Islet precursor cell (in vitro differentiated cells): ENCODE measurements around the gene GALM.
"Not testable (repeated sequence)": the region's sequence is repeated elsewhere in the genome, so short reads cannot be mapped to it uniquely, and the experiment has no call there.

Source experiments
- DNase-seq: peaks from one replicate; pipeline ENCODE4 v3.0.0-alpha.2; 2018

Gene GALM

GRCh38 chr2:38650012-38650411 lies 15.9 kb upstream of the GALM start:
- DNase-seq, result no peak

GRCh38 chr2:38650717-38651116 lies 15.2 kb upstream of the GALM start:
- no peak for DNase-seq

GRCh38 chr2:38652431-38653273 lies 13.3 kb upstream of the GALM start:
- peak; percentile 14 for DNase-seq

- DNase-seq, result no peak
Measured at GRCh38 chr2:38653380-38653714, 12.6 kb upstream of the GALM start.

GRCh38 chr2:38653715-38654527 lies 12.0 kb upstream of the GALM start:
- peak; percentile 12 for DNase-seq

GRCh38 chr2:38654528-38655381 lies 11.2 kb upstream of the GALM start:
- peak; percentile 49 for DNase-seq

- DNase-seq, result peak; percentile 35
Measured at GRCh38 chr2:38655441-38655840, 10.5 kb upstream of the GALM start.

GRCh38 chr2:38656866-38657480 lies 8.9 kb upstream of the GALM start:
- DNase-seq, result peak; percentile 12

- DNase-seq, result no peak
Measured at GRCh38 chr2:38658613-38659012, 7.3 kb upstream of the GALM start.

GRCh38 chr2:38659115-38659514 lies 6.8 kb upstream of the GALM start:
- DNase-seq, result no peak

GRCh38 chr2:38660282-38660681 lies 5.6 kb upstream of the GALM start:
- no peak for DNase-seq

- no peak for DNase-seq
Measured at GRCh38 chr2:38661306-38661705, 4.6 kb upstream of the GALM start.

GRCh38 chr2:38666556-38666910 lies 619 bp downstream of the GALM start:
- no peak for DNase-seq

GRCh38 chr2:38668092-38668491 lies 2.2 kb downstream of the GALM start:
- no peak for DNase-seq

GRCh38 chr2:38668779-38669479 lies 3.0 kb downstream of the GALM start:
- DNase-seq, result no peak

GRCh38 chr2:38671303-38671702 lies 5.4 kb downstream of the GALM start:
- no peak for DNase-seq

GRCh38 chr2:38671946-38672345 lies 6.0 kb downstream of the GALM start:
- no peak for DNase-seq

GRCh38 chr2:38672445-38673391 lies 6.8 kb downstream of the GALM start:
- no peak for DNase-seq

GRCh38 chr2:38676681-38677080 lies 10.8 kb downstream of the GALM start:
- no peak for DNase-seq

- DNase-seq, result not testable (repeated sequence)
Measured at GRCh38 chr2:38680868-38681267, 15.0 kb downstream of the GALM start.

- no peak for DNase-seq
Measured at GRCh38 chr2:38682008-38682575, 16.2 kb downstream of the GALM start.
